Adrenal gland (tissue), 12 donors: ENCODE data around the gene MDGA2. TPM values are rescaled to one million over a fixed set of nuclear protein-coding genes. Genes with fewer than 3 reads are reported as not detected.

ENCODE experiments used
- DNase-seq, 7 donors: peaks; one replicate each; pipeline ENCODE4 v3.0.0-alpha.2; 2019 to 2020
- H3K27ac ChIP-seq, 5 donors: fragments of 200-600 bp; sonication (generic) in 4 of 5; 1 replicate in 3 of 5; 2 replicates in 2 of 5; pipeline versions ENCODE4 v1.5.1 to v1.8.0; 2016 to 2020; ENCODE audit warnings: mild to moderate bottlenecking in 1 of 5
- H3K27me3 ChIP-seq: fragments of 200-600 bp; 2 replicates; pipeline ENCODE4 v1.8.0; 2021
- H3K36me3 ChIP-seq, 2 donors: fragments of 200-600 bp; replicated peaks in 1 of 2; 1 replicate in 1 of 2; 2 replicates in 1 of 2; pipeline versions ENCODE4 v1.5.1 to v1.8.0; 2018 to 2022
- H3K4me1 ChIP-seq, 2 donors: fragments of 200-600 bp; replicated peaks in 1 of 2; 1 replicate in 1 of 2; 2 replicates in 1 of 2; pipeline versions ENCODE4 v1.5.1 to v1.8.0; 2018 to 2021
- H3K4me3 ChIP-seq, 4 donors: fragments of 200-600 bp; sonication (generic) in 3 of 4; one replicate each; pipeline ENCODE4 v1.5.1; 2016 to 2018
- H3K9me3 ChIP-seq, 3 donors: fragments of 200-600 bp; sonication (generic) in 1 of 3; replicated peaks in 1 of 3; 1 replicate in 2 of 3; 2 replicates in 1 of 3; pipeline versions ENCODE4 v1.5.1 to v1.8.0; 2016 to 2021
- POLR2A ChIP-seq, 2 donors: fragments of 450-650 bp; IDR thresholded peaks; one replicate each; pipeline ENCODE4 v1.6.1; 2017; ENCODE audit warnings: antibody characterized with exemption in 2 of 2, mild to moderate bottlenecking in 2 of 2, moderate library complexity in 1 of 2
- whole genome bisulfite sequencing, 4 donors: extraction: QIAGEN DNeasy Blood & Tissue Kit in 2 of 4; methylation state at CpG; one replicate each; pipeline versions ENCODE4 v1.1.5 to v1.1.7; 2013 to 2017; 5-methylcytosine and 5-hydroxymethylcytosine counted together
- intact Hi-C, 2 donors: fragments of 100-400 bp; cut with DNase I; formaldehyde crosslinking; loops; one replicate each; pipeline versions ENCODE4 v1.14.1 to v1.15.0; 2022 to 2023
- polyA plus RNA-seq, 3 donors: library from polyadenylated mRNA; stranded (reverse); fragments of 200-250 nt in 2 of 3; fragments of 350-450 nt in 1 of 3; fragmentation: Illumina TruSeq in 1 of 3; extraction: RNeasy Lipid Tissue Mini Kit (QIAGEN cat#74804) in 1 of 3; gene quantifications; one replicate each; pipeline ENCODE4 v1.2.3, GENCODE V29; 2013 to 2014
- total RNA-seq, 9 donors: library from RNA; depleted of rRNA in 4 of 9; stranded (reverse); fragments of >200 nt in 4 of 9; fragments of 120-200 nt in 1 of 9; fragmentation: NEBNext Ultra II Directional in 1 of 9; extraction: Animal tissue kit (Norgen Biotek cat#: 25700) in 1 of 9; gene quantifications; one replicate each; pipeline versions ENCODE4 v1.1.0 to v1.2.4, GENCODE V29; 2013 to 2023
- TF ChIP-seq, protein P1 (sequence below), 6 experiments: fragments of 450-650 bp in 4 of 6; fragments of 200-600 bp in 2 of 6; sonication (generic) in 1 of 6; IDR thresholded peaks; 1 replicate in 5 of 6; 2 replicates in 1 of 6; pipeline versions ENCODE4 v1.5.1 to v1.8.0; 2016 to 2021; ENCODE audit warnings: antibody characterized with exemption in 6 of 6, mild to moderate bottlenecking in 2 of 6, moderate library complexity in 1 of 6
- donor health status: healthy with polysubstance abuse.
- donor health status: Bipolar disorder and iron deficiency.
- donor health status: DM: yes; HTN: yes; CAD: no.
- donor health status: DM: no; HTN: no; CAD: no.
- donor health status: DM: no; HTN: no; CAD: no.
- donor health status: DM: yes; HTN: yes; CAD: no.

Gene MDGA2
- total and polyA plus RNA-seq, 12 donors = 0.08 to 3.5 (median 0.34) TPM; not detected in 5

- Histone ChIP-seq H3K4me1 (no peaks in the 10 kb centered on the region), H3K36me3 (no peaks in the 10 kb centered on the region), H3K27me3 (no peaks in the 10 kb centered on the region), H3K9me3 (no peaks in the 10 kb centered on the region), H3K4me3 (no peak overlapping the region), H3K27ac (no peak overlapping the region)
- 88 to 93% (median 89%) methylated on average over 10 to 28 of the region's 28 CpGs for WGBS, 4 donors
- TF ChIP-seq POLR2A (IDR thresholded peaks at IDR 0.05) = no peak
- TF ChIP-seq, protein P1, sequence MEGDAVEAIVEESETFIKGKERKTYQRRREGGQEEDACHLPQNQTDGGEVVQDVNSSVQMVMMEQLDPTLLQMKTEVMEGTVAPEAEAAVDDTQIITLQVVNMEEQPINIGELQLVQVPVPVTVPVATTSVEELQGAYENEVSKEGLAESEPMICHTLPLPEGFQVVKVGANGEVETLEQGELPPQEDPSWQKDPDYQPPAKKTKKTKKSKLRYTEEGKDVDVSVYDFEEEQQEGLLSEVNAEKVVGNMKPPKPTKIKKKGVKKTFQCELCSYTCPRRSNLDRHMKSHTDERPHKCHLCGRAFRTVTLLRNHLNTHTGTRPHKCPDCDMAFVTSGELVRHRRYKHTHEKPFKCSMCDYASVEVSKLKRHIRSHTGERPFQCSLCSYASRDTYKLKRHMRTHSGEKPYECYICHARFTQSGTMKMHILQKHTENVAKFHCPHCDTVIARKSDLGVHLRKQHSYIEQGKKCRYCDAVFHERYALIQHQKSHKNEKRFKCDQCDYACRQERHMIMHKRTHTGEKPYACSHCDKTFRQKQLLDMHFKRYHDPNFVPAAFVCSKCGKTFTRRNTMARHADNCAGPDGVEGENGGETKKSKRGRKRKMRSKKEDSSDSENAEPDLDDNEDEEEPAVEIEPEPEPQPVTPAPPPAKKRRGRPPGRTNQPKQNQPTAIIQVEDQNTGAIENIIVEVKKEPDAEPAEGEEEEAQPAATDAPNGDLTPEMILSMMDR (IDR thresholded peaks at IDR 0.05) = no peak
- no peak for DNase-seq
- intact Hi-C loops = no loop called here
These were observed 9.9 kb downstream of the MDGA2 start for GRCh38 chr14:47665337-47666134.

GRCh38 chr14:47662466-47662865 lies 12.9 kb downstream of the MDGA2 start:
- no peak overlapping the region for H3K27ac ChIP-seq
- DNase-seq = no peak
- no peaks in the 10 kb centered on the region for H3K27me3 ChIP-seq
- intact Hi-C loops = no loop called here
- no peaks in the 10 kb centered on the region for H3K4me1 ChIP-seq
- 53 to 64% (median 60%) methylated on average over 2 of the region's 2 CpGs for WGBS, 4 donors
- H3K36me3 ChIP-seq = no peaks in the 10 kb centered on the region
- no peak overlapping the region for H3K4me3 ChIP-seq
- no peaks in the 10 kb centered on the region for H3K9me3 ChIP-seq
- TF ChIP-seq, protein P1 (IDR thresholded peaks at IDR 0.05) = no peak
- TF ChIP-seq POLR2A (IDR thresholded peaks at IDR 0.05) = no peak

GRCh38 chr14:47660158-47660557 lies 15.2 kb downstream of the MDGA2 start:
- no peaks in the 10 kb centered on the region for H3K9me3 ChIP-seq
- DNase-seq = no peak
- H3K4me3 ChIP-seq = no peak overlapping the region
- H3K4me1 ChIP-seq = no peaks in the 10 kb centered on the region
- 65 to 72% (median 71%) methylated on average over 2 of the region's 2 CpGs for WGBS, 4 donors
- H3K27ac ChIP-seq = no peak overlapping the region
- no peaks in the 10 kb centered on the region for H3K36me3 ChIP-seq
- intact Hi-C loops = no loop called here
- TF ChIP-seq POLR2A (IDR thresholded peaks at IDR 0.05) = no peak
- TF ChIP-seq, protein P1 (IDR thresholded peaks at IDR 0.05) = no peak
- no peaks in the 10 kb centered on the region for H3K27me3 ChIP-seq

GRCh38 chr14:47658041-47658440 lies 17.4 kb downstream of the MDGA2 start:
- Histone ChIP-seq H3K9me3 (no peaks in the 10 kb centered on the region), H3K27me3 (no peaks in the 10 kb centered on the region), H3K4me1 (no peaks in the 10 kb centered on the region), H3K36me3 (no peaks in the 10 kb centered on the region), H3K4me3 (no peak overlapping the region), H3K27ac (no peak overlapping the region)
- intact Hi-C loops = no loop called here
- WGBS, 4 donors = 78 to 100% (median 86%) methylated on average over 1 of the region's 1 CpG
- TF ChIP-seq, protein P1 (IDR thresholded peaks at IDR 0.05) = no peak
- no peak for TF ChIP-seq POLR2A (IDR thresholded peaks at IDR 0.05)
- no peak for DNase-seq
